HL-60 (cell line): ENCODE results near the gene SKAP2.

Experiments
- POLR2AphosphoS5 ChIP-seq: IDR thresholded peaks from 2 replicates; pipeline ENCODE4 v1.6.1; 2012; ENCODE audit warnings: low read depth
- TF ChIP-seq, protein P1 (sequence below): IDR thresholded peaks from one replicate; pipeline ENCODE4 v1.5.1; 2011; ENCODE audit warnings: low read length, control low read depth, inconsistent platforms; ENCODE audit not compliant: insufficient read depth

DNA sequence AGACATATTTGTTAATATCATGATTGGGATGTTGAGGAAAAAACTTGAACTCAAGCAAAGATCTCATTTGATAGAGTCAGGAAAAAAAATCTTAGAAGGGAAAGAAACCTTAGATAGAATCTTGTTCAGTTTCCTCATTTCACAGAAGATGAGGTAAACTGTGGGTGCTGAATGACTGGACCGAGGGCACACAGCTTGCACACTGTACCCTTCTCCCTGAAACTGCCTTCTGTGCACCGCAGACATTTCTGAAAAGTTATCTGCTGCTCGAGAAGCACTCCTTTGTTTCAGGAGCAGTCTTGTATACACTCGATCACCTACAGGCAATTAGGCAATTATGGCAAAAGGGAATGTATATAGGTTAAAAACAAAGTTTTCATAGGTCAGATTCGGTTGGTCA, 167.4 kb downstream of the SKAP2 start:
- TF ChIP-seq, protein P1, sequence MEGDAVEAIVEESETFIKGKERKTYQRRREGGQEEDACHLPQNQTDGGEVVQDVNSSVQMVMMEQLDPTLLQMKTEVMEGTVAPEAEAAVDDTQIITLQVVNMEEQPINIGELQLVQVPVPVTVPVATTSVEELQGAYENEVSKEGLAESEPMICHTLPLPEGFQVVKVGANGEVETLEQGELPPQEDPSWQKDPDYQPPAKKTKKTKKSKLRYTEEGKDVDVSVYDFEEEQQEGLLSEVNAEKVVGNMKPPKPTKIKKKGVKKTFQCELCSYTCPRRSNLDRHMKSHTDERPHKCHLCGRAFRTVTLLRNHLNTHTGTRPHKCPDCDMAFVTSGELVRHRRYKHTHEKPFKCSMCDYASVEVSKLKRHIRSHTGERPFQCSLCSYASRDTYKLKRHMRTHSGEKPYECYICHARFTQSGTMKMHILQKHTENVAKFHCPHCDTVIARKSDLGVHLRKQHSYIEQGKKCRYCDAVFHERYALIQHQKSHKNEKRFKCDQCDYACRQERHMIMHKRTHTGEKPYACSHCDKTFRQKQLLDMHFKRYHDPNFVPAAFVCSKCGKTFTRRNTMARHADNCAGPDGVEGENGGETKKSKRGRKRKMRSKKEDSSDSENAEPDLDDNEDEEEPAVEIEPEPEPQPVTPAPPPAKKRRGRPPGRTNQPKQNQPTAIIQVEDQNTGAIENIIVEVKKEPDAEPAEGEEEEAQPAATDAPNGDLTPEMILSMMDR = no peak
- TF ChIP-seq POLR2AphosphoS5 = no peak
